ENCODE results near the gene PGGT1B. TPM values are rescaled to one million over a fixed set of nuclear protein-coding genes. Genes with fewer than 3 reads are reported as not detected.

PGGT1B gene
- total and polyA plus RNA-seq, 2 of the 8 experiments (the other 6 are each of a cell fraction or from before 2014, with no cell fraction given), result 1.9 to 43.1 TPM

DNA sequence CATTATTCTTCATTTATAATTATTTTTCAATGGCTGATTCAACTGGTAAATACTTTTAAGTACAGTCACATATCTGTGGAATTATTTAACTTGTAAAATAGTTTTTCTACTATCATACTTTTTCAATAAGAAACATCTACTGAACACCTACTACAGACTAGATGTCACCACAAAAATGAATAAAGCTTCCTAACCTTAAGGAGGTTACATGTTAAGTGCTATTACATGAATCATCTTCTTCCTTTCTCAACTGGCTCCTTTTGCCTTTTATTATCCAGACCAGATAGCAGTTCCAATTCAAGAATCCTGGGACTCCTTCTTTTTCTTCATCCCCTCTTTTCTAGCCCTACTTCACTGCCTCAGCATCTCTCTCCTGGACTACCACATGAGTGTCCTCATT, 4.7 kb downstream of the PGGT1B start:
- H4K20me1 ChIP-seq (replicated peaks in 1 of 2; ENCODE audit: control insufficient read depth in 1 of 2, insufficient read depth in 2 of 2, low read length in 2 of 2), result no peaks in the 10 kb centered on the region
- H3K23ac ChIP-seq (ENCODE audit: insufficient read length), result no peak overlapping the region
- peaks cover 0 to 4% (median 0%) of the 10 kb centered on the region in 4 experiments; a peak in 3 of 7 replicates for H3K4me1 ChIP-seq (replicated peaks in 1 of 4; ENCODE audit: control insufficient read depth in 3 of 4, insufficient read depth in 4 of 4, low read length in 3 of 4)
- no peak overlapping the region for H2BK120ac ChIP-seq (replicated peaks; ENCODE audit: low read depth, low read length)
- H4K91ac ChIP-seq (replicated peaks; ENCODE audit: insufficient read length, low read length), result no peak overlapping the region
- H3K36me3 ChIP-seq (ENCODE audit: control insufficient read depth in 2 of 4, insufficient read depth in 4 of 4, low read length in 3 of 4), result no peaks in the 10 kb centered on the region
- peaks cover 8% of the 10 kb centered on the region for H3K23me2 ChIP-seq (ENCODE audit: low read depth, low read length)
- no peak overlapping the region for H3K4me3 ChIP-seq (ENCODE audit: extremely low read depth in 1 of 4, insufficient read depth in 2 of 4, low read depth in 3 of 4, low read length in 4 of 4)
- H3K56ac ChIP-seq (replicated peaks; ENCODE audit: insufficient read length, low read depth, low read length), result no peak overlapping the region
- H3K4ac ChIP-seq (replicated peaks; ENCODE audit: insufficient read length, low read depth, low read length), result no peak overlapping the region
- no peak overlapping the region for H2AK5ac ChIP-seq (ENCODE audit: low read depth, low read length)
- no peak overlapping the region for H2BK20ac ChIP-seq (ENCODE audit: low read length)
- no peak overlapping the region for H2BK15ac ChIP-seq (ENCODE audit: low read length)
- ChIA-PET POLR2A (ENCODE audit: partially characterized antibody) (no interaction called here), CTCF (ENCODE audit: partially characterized antibody) (no interaction called here)
- no peak overlapping the region for H3K4me2 ChIP-seq (ENCODE audit: insufficient read depth in 1 of 2, low read depth in 2 of 2, low read length in 2 of 2)
- FAIRE-seq (no peak), DNase-seq (ENCODE audit: low read depth in 1 of 2, low spot score in 2 of 2) (no peak)
- H2BK5ac ChIP-seq (ENCODE audit: low read depth, low read length), result no peak overlapping the region
- H3K79me1 ChIP-seq (ENCODE audit: low read depth, low read length), result 0 out of 2 replicates have a peak, but pooled peaks cover 5% of the 10 kb centered on the region
- TF ChIP-seq CBX8 (IDR thresholded peaks at IDR 0.05; ENCODE audit: borderline replicate concordance, low read depth, low read length), result no peak
- TF ChIP-seq SP2 (IDR thresholded peaks at IDR 0.05; ENCODE audit: low read length), result no peak
- no peak for TF ChIP-seq SUZ12 (IDR thresholded peaks at IDR 0.05; ENCODE audit: low read length)
- no peak for TF ChIP-seq RFX5 (IDR thresholded peaks at IDR 0.05; ENCODE audit: borderline replicate concordance, low read depth, low read length)
- TF ChIP-seq, protein P1, sequence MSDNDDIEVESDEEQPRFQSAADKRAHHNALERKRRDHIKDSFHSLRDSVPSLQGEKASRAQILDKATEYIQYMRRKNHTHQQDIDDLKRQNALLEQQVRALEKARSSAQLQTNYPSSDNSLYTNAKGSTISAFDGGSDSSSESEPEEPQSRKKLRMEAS (IDR thresholded peaks at IDR 0.05), result no peak
- TF ChIP-seq RAD21 (IDR thresholded peaks at IDR 0.05 in 1 of 2, conservative IDR thresholded peaks at IDR 0.05 in 1 of 2; ENCODE audit: low read depth in 2 of 2, low read length in 2 of 2), result no peak
- TF ChIP-seq HDAC6 (IDR thresholded peaks at IDR 0.05; ENCODE audit: low read depth, low read length), result no peak
- TF ChIP-seq CHD1 (IDR thresholded peaks at IDR 0.05; ENCODE audit: low read depth, low read length), result no peak
- TF ChIP-seq HDAC2 (IDR thresholded peaks at IDR 0.05; ENCODE audit: borderline replicate concordance in 1 of 2, low read depth in 2 of 2, low read length in 2 of 2), result no peak
- TF ChIP-seq POLR2A (IDR thresholded peaks at IDR 0.05; ENCODE audit: control extremely low read depth in 1 of 2, low read depth in 2 of 2, low read length in 2 of 2), result no peak
- no peak for TF ChIP-seq SIX5 (IDR thresholded peaks at IDR 0.05; ENCODE audit: low read depth, low read length)
- no peak for TF ChIP-seq EZH2 (IDR thresholded peaks at IDR 0.05; ENCODE audit: low read depth, low read length, severe bottlenecking)
- TF ChIP-seq SP1 (IDR thresholded peaks at IDR 0.05; ENCODE audit: low read depth, low read length), result no peak
- TF ChIP-seq MAFK (IDR thresholded peaks at IDR 0.05; ENCODE audit: low read depth, low read length), result no peak
- no peak for TF ChIP-seq RXRA (IDR thresholded peaks at IDR 0.05; ENCODE audit: insufficient read depth, low read depth, low read length)
- TF ChIP-seq NRF1 (IDR thresholded peaks at IDR 0.05; ENCODE audit: low read depth, low read length), result no peak
- H2BK12ac ChIP-seq (ENCODE audit: low read depth, low read length), result no peak overlapping the region
- H3K18ac ChIP-seq (ENCODE audit: extremely low read depth, low read length), result no peak overlapping the region
- no peaks in the 10 kb centered on the region for H3K27me3 ChIP-seq (replicated peaks in 1 of 4; ENCODE audit: control insufficient read depth in 3 of 4, extremely low read depth in 1 of 4, insufficient read depth in 3 of 4, low read length in 3 of 4)
- H3K27ac ChIP-seq (ENCODE audit: low read depth, low read length), result no peak overlapping the region
- no peaks in the 10 kb centered on the region for H3K9me3 ChIP-seq (ENCODE audit: insufficient read depth in 2 of 2, low read depth in 1 of 2, low read length in 1 of 2)
- no peak overlapping the region for H2AFZ ChIP-seq (ENCODE audit: low read length)
- H3K14ac ChIP-seq (ENCODE audit: insufficient read length), result no peak overlapping the region
- H3K79me2 ChIP-seq (ENCODE audit: control insufficient read depth in 1 of 2, insufficient read depth in 2 of 2, low read length in 2 of 2), result peaks cover 9 to 91% of the 10 kb centered on the region in 2 experiments; a peak in 3 of 4 replicates
- H3K9ac ChIP-seq (replicated peaks in 1 of 4; ENCODE audit: extremely low read depth in 1 of 4, low read depth in 3 of 4, low read length in 3 of 4), result no peak overlapping the region
- H4K5ac ChIP-seq (ENCODE audit: insufficient read length, low read depth, low read length), result no peak overlapping the region
- no peak overlapping the region for H4K8ac ChIP-seq (ENCODE audit: extremely low read depth, insufficient read depth, low read length)

Measured in H1 (cell line).